HG03520 (cell line): ENCODE measurements around the gene SLC45A2.
"Not testable (repeated sequence)": the region's sequence is repeated elsewhere in the genome, so short reads cannot be mapped to it uniquely, and the experiment has no call there.

Experiments
- ATAC-seq: cut with Tn5 transposase; IDR thresholded peaks from one replicate; pipeline ENCODE4 v1.9.1; 2021; ENCODE audit warnings: mild to moderate bottlenecking, moderate library complexity; ENCODE audit not compliant: unreplicated experiment

Gene SLC45A2

DNA sequence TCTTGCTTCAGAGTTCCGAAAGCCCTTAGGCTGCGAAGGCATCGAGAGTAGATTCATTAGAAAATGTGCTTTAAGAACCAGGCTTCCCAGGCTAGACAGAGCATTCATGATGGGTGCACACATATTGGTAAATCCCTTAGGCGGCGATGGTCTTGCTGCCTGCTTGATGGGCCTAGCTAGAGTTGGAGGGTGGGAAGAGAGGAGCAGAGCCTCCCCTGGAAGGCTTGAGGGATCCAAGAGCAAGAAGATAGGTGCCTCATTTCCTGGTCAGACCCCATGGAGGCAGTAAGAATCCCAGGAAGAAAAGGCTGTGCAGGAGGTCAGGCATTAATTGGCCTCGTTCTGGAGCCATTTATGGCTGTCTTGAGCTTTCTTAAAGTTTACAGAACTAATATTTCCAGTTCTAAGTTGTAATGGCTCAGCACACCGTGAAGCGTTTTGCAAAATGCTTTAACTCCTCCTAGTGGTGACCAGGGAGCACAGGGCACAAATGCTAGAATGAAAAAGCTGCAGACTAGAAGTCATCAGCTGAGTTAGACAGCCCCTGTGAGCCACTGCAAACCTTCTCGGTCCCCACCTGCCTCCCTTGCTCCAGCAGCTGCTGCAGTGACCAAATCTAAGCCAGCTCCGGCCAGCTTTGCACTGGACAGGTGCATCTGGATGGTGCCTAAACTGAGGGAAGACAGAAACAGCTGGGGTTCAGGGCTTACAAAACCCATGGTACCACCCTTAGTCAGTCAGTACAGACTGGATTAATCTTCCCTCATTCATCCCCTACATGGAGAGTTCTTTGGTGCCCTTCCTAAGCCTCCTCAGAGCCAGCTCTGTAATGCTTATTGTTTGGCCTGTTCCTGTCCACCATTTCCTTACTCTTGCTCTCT lies 14.7 kb downstream of the SLC45A2 start:
- ATAC-seq = no peak

DNA sequence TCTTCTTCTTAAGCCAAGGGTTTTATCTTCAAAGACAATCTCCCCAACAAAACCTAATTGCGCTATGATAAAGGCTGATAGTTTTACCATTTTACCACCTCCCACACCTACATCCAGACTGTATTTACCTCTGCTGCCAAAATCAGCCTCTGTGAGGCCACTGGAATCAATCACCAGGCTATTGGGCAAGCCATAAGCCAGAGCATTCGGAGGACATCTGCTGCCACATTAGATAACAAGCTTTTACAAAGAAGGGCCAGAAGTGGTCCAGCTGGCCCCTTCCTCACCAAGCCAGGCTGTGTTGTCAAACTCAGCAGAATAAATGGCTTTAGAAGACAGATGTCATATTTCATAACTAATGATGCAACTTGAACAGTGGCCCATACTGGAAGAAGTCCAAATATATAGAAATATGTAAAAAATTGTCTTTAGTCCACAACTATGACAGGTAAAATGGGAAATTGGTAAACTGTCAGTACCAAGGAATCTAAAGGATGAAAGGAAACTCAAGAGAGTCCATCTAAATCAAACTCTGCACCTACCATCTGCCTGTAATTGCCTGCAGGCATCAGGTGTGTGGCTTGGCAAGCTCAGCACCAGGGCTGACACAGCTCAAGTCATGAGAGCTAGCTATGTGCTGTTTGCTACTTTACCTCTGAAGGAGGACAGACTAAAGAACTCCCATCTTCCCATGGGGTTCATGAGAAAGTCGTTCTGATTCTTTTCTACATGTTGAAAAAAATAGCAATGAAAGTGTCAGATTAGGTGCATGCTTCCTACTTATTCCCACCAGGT lies 16.1 kb downstream of the SLC45A2 start:
- ATAC-seq = no peak

DNA sequence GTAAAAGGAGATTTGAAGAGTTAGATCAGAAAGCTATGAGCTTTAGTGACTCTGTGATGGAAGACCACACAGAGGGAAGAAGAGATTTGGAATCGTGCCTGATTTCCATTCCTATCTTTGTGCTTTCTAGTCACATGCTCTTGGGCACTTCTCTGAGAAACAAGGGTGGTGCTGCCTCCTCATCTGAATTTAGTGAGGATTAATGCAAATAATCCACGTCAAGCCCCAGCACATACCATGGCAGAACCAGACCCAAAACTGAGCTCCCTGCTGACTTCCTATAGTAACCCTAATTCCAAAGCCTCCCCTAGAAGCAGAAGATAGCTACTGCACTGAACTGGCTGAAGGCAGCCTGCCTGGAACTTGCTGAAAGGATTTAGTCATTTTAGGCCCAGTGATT lies 17.7 kb downstream of the SLC45A2 start:
- ATAC-seq = no peak

DNA sequence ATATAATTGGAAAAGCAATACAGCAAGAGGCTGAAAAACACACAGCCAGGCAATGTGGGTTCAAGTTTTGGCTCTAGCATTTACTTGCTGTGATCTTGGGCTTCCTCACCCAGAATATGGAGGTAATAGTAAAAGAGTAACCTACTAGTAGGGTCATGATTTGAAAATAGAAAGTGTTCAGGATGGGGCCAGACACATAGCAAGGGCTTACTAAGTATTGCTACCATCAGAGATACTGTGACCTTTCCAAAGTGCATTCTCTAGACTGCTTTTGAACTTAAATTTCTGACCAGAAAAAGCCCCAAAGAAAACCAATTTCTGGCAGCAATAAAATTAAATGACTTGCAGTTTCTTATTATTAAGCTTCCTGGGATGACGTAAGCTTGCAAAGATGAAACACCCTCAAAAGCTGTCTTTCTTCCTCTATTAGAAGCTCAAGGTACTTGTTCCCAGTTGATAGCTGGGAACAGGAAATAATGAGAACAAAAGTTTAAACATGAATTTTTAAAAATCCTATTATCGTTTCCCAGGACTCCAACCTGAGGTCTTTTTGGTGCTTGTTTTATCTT lies 20.3 kb downstream of the SLC45A2 start:
- ATAC-seq = no peak

DNA sequence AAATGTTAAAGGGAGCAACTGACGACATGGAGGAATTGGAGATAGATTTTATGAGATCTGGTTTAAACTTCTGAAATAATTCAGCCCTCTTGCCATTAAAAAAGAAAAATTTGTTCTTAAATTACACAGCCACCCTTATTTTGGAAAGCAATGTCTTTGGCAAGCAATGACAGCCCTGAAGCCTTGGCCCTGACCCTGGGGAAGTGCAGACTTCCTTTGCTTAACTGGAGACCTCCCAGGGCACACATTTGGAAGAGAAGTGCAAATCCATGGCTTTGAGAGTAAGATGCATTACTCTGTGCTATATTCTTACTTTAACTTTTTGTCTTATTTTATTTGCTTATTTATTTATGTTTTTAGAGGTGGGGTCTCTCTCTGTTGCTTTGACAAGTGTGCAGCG lies 26.3 kb downstream of the SLC45A2 start:
- no peak for ATAC-seq

DNA sequence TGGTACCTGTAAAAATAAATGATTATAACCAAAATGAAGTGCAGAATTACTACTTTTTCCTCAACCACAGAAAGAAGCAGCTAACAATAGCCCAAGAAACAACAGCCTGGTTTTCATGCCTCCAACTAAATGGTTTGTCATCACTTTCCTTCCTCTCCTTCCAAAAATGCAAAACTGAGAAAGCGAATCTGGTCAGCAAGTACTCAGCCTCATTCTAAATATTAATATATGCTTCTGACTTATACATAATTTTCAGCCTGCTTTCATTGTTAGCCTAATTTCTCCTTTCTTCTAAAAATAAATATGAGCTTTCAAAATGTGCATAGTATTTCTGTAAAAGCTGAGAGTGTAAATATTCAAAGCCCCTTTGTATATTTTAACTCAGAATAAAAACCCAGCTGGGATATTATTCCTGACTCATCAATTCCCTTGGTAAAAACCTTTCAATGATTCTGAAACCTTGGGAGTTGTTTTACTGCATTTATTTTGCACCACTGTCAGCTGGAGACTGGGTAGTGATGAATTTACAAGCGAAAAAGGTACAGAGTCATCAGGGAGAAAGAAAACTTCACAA lies 26.8 kb downstream of the SLC45A2 start:
- no peak for ATAC-seq

DNA sequence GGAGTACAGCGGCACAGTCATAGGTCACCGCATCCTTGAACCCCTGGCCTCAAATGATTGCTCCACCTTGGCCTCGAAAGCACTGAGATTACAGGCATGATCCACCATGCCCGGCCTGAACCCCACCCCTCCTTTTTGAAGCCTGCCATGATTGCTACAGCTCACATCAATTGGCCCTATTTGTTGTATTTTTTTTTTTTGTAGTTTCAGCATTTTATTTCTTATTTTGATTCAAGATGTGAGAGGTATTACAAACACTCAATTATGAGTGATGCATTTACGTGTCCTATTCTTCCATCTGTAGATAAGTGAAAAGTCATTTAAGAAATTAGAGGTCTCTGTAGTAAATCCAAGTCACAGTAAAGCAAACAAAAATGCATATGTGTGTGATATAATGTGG lies 32.3 kb downstream of the SLC45A2 start:
- ATAC-seq = not testable (repeated sequence)

DNA sequence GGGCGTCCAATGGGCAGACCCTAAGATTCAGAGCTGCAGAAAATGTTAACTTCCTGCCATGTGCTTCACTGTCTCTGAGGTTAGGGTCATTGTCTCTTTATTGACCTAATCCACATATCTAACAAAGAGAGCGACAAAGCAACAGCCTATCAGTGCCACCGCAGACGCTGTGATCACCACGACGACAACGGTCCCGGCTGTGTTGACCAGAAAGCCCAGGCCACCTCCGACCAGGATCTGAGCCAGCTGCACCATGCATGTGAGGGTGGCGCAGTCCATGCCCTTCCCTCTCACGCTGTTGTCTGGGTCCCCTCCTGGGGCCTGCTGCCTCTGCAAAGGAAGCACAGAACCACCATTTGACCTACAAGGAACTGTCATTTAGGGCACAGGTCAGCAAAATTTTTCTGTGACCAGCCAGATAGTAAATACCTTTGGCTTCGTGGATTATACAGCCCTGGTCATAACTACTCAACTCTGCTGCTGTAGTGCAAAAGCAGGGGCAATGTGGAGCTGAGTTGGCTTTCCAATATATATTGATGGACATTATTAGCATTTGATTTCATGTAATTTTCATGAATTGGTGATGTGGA lies 39.9 kb downstream of the SLC45A2 start:
- no peak for ATAC-seq

DNA sequence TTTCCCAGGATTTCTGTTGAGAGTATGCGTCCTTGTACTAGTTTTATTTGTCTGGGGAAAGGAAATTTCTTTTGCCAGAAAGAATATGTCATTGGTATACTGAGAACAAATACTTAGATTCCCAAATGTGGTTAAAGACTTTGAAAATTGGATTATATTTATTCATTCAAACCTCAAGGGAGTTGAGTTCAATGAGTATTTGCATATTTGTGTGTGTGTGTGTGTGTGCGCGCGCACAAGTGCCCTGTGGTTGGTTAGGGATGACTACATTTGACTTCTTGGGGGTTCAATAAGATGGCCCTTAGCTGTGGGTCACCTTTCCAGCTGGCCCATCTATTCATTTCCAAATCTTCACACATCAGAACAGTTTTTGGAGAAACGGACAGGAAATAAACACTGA lies 43.4 kb downstream of the SLC45A2 start:
- no peak for ATAC-seq

DNA sequence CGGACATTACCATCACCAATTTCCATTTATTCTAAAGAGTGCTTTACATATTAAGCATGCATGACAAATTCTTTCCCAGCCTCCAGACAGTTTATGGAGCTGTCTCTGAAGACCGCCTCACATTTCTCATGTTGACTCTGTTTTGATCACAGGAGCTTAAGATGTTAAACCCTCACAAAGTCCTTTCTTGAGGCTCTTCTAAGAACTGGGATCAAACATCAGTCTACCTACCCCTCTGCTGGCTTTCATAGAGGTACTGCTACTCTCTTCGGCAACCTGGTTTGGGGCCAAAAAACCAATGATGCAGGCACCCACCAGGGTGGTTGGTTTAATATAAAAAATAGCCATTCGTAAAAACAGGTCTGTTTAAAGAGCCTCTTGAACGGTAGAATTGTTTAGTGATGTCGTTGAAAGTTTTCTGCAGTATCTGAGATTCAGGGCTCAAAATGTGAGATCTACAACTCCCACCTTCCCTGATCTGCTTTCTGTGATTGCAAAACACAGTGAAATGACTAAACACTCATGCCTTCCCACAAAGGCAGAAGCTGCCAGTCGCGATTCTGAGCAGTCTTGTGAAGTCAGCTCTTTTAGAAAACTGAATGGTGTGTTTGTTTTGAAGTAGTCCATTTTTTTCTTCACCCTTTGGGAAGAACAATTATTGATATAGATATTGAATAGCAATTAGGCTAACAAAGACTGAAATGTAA lies 44.8 kb downstream of the SLC45A2 start:
- no peak for ATAC-seq

DNA sequence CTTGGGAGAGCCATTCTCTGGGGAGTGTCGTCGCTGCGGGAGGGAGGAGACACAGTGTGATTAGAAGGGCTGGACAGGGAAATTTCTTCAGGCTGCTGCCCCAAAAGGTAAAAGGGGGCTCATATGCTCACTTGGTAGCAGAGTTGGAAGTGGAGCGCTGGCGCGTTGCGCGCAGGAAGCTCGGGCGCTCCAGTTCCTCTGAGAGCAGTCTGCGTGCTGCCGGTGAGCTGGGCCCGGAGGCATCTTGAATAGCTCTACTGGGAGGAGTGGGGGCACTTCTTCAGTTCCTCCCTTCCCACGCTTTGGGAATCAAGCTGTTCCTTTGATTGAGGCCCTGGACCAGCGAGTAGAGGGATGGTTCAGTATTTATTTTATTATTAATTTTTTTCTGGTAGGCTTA lies 45.6 kb downstream of the SLC45A2 start:
- ATAC-seq = no peak

DNA sequence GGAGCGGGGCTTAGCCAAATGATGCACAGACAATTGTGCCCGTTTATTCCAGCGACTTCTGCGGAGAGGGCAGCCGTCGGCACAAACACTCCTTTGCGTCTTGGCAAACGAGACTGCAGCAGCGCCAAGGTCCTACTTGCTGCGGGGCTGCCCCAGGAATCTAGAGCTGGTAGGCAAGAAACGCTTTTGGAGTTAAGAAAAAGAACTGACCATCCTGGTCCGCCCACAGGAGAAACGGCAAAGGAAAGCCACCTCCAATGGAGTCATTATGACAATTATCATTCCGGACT lies 46.0 kb downstream of the SLC45A2 start:
- no peak for ATAC-seq

DNA sequence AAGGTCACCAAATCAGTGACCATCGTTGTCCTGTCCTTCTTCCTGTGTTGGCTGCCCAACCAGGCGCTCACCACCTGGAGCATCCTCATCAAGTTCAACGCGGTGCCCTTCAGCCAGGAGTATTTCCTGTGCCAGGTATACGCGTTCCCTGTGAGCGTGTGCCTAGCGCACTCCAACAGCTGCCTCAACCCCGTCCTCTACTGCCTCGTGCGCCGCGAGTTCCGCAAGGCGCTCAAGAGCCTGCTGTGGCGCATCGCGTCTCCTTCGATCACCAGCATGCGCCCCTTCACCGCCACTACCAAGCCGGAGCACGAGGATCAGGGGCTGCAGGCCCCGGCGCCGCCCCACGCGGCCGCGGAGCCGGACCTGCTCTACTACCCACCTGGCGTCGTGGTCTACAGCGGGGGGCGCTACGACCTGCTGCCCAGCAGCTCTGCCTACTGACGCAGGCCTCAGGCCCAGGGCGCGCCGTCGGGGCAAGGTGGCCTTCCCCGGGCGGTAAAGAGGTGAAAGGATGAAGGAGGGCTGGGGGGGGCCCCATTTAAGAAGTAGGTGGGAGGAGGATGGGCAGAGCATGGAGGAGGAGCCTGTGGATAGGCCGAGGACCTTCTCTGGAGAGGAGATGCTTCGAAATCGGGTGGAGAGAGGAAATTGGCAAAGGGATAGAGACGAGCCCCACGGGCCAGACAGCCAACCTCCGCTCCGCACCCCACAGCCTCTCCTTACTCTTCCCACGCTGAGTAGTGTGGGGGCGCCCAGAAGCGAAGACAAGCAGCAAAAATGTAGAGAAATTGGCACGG lies 46.6 kb downstream of the SLC45A2 start:
- ATAC-seq = no peak

DNA sequence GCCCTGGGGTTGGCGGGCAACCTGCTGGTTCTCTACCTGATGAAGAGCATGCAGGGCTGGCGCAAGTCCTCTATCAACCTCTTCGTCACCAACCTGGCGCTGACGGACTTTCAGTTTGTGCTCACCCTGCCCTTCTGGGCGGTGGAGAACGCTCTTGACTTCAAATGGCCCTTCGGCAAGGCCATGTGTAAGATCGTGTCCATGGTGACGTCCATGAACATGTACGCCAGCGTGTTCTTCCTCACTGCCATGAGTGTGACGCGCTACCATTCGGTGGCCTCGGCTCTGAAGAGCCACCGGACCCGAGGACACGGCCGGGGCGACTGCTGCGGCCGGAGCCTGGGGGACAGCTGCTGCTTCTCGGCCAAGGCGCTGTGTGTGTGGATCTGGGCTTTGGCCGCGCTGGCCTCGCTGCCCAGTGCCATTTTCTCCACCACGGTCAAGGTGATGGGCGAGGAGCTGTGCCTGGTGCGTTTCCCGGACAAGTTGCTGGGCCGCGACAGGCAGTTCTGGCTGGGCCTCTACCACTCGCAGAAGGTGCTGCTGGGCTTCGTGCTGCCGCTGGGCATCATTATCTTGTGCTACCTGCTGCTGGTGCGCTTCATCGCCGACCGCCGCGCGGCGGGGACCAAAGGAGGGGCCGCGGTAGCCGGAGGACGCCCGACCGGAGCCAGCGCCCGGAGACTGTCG lies 47.3 kb downstream of the SLC45A2 start:
- no peak for ATAC-seq

DNA sequence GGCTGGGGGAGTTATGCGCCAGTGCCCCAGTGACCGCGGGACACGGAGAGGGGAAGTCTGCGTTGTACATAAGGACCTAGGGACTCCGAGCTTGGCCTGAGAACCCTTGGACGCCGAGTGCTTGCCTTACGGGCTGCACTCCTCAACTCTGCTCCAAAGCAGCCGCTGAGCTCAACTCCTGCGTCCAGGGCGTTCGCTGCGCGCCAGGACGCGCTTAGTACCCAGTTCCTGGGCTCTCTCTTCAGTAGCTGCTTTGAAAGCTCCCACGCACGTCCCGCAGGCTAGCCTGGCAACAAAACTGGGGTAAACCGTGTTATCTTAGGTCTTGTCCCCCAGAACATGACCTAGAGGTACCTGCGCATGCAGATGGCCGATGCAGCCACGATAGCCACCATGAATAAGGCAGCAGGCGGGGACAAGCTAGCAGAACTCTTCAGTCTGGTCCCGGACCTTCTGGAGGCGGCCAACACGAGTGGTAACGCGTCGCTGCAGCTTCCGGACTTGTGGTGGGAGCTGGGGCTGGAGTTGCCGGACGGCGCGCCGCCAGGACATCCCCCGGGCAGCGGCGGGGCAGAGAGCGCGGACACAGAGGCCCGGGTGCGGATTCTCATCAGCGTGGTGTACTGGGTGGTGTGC lies 48.0 kb downstream of the SLC45A2 start, which contains the start of gene RXFP3:
TSS of gene RXFP3 (plus strand) at position 6 of the 636 bp plus-strand sequence. CDS start at position 361, 355 bp downstream.
- no peak for ATAC-seq

DNA sequence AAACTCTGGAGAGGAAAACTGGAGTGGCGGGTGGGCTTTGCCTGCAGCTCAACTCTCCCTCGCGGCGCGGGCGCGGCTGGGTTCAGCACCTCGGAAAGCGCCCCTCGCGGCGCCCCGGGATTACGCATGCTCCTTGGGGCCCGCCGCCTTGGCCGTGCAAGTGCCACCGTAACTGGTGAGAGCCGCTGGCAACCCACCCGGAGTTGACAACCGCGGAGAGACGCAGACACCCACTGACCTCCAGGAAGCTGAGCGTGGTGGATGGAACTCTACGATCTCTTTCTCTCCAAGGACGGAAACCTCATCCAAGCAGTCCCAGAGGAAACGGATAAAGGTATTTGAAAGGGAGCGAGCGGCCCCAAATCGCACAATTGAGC lies 48.5 kb downstream of the SLC45A2 start:
- no peak for ATAC-seq

DNA sequence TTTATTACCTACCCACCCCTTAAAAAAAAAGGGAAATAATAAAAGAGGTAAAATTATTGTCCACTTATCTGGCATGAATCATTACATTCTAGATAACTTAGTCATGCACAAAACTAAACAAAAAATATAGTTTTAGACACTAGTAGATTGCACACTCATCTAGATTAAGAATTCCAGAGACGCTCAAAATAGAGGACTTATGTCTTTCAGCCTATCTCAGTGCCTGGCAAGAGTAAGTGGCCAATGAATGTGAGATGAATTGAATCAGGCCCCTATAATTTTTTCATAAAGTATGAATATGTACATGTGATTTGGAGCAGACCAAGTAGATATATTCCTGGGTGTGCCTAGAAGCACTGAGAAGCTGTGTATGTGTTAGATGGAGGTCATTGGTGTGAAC lies 50.3 kb downstream of the SLC45A2 start:
- peak; percentile 15 for ATAC-seq

DNA sequence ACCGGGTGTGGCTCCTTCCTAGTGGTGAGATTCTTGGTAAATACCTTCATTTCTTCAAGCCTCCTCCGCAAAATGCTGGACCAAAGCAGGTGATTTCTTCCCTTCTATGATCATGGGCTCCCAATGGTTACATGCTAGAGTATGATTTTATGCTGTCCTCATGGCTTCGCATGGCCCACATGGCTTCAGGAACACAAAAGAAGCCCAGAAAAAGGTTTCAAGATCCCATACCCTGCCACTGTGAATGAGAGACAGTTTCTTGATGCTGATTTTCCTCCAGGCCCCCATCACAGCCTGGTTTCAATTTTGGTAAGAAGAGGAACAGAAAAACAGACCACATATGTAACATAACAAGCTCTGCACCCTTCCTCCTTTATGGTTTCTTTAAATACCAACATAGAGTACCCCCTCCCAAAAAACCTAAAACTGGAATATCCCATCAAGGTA lies 50.7 kb downstream of the SLC45A2 start:
- peak; percentile 78 for ATAC-seq

DNA sequence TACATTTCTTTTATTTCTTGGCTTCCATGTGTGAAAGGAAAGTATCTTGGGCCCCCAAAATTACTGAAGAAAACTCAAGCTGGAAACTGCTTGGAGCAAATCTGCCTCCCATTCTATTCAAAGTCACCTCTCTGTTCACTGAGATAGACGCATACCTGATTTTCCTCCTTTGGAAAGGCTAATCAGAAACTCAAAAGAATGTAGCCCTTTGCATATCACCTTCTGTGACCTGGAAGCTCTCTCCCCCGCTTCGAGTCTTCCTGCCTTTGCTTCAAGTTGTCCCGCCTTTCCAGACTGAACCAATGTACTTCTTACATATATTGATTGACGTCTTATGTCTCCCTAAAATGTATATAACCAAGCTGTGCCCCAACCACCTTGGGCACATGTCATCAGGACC lies 53.4 kb downstream of the SLC45A2 start:
- no peak for ATAC-seq
